ENCODE data around the gene PADI6. TPM values are rescaled to one million over a fixed set of nuclear protein-coding genes. Genes with fewer than 3 reads are reported as not detected.

PADI6 gene
- total and polyA plus RNA-seq, 4 donors, result not detected

GRCh38 chr1:17359031-17359430 is 13.0 kb upstream of the PADI6 start:
- Histone ChIP-seq H3K4me3 (no peak overlapping the region), H3K27me3 (ENCODE audit: control insufficient read depth in 3 of 3, insufficient read depth in 3 of 3, low read length in 2 of 3) (peaks cover 0 to 11% (median 0%) of the 10 kb centered on the region in 3 donors), H3K36me3 (ENCODE audit: control insufficient read depth in 4 of 4, insufficient read depth in 4 of 4, low read length in 4 of 4) (no peaks in the 10 kb centered on the region), H3K27ac (ENCODE audit: low read depth in 1 of 2, low read length in 1 of 2) (no peak overlapping the region), H3K9ac (ENCODE audit: insufficient read depth in 1 of 2, low read length in 2 of 2) (no peak overlapping the region), H3K4me1 (ENCODE audit: control insufficient read depth in 5 of 5, insufficient read depth in 5 of 5, low read length in 5 of 5) (no peaks in the 10 kb centered on the region), H3K9me3 (ENCODE audit: control insufficient read depth in 4 of 4, insufficient read depth in 3 of 4, low read length in 3 of 4) (no peaks in the 10 kb centered on the region)
- ATAC-seq (ENCODE audit: insufficient read depth, low FRiP score) (no peak), DNase-seq (no peak)
- TF ChIP-seq, protein P1, sequence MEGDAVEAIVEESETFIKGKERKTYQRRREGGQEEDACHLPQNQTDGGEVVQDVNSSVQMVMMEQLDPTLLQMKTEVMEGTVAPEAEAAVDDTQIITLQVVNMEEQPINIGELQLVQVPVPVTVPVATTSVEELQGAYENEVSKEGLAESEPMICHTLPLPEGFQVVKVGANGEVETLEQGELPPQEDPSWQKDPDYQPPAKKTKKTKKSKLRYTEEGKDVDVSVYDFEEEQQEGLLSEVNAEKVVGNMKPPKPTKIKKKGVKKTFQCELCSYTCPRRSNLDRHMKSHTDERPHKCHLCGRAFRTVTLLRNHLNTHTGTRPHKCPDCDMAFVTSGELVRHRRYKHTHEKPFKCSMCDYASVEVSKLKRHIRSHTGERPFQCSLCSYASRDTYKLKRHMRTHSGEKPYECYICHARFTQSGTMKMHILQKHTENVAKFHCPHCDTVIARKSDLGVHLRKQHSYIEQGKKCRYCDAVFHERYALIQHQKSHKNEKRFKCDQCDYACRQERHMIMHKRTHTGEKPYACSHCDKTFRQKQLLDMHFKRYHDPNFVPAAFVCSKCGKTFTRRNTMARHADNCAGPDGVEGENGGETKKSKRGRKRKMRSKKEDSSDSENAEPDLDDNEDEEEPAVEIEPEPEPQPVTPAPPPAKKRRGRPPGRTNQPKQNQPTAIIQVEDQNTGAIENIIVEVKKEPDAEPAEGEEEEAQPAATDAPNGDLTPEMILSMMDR (IDR thresholded peaks at IDR 0.05; ENCODE audit: control extremely low read depth, extremely low read depth), result no peak
- 49 to 84% methylated on average over 11 of the region's 11 CpGs for WGBS, 2 donors

DNA sequence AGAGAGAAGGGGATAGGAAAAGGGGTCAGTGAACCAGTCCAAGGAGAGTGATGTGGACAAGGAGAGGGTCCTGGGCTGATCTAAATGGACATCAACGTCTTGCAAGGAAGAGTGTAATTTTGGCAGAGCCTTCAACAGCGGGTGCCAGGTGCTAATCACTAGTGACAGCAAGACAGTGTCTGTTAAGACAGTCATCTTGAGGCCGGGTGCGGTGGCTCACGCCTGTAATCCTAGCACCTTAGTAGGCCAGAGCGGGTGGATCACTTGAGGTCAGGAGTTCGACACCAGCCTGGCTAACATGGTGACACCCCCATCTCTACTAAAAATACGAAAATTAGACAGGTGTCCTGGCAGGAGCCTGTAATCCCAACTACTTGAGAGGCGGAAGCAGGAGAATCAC is 12.2 kb upstream of the PADI6 start:
- H3K4me3 ChIP-seq, result no peak overlapping the region
- H3K4me1 ChIP-seq (ENCODE audit: control insufficient read depth in 5 of 5, insufficient read depth in 5 of 5, low read length in 5 of 5), result no peaks in the 10 kb centered on the region
- ATAC-seq (ENCODE audit: insufficient read depth, low FRiP score) (no peak), DNase-seq (no peak)
- H3K9me3 ChIP-seq (ENCODE audit: control insufficient read depth in 4 of 4, insufficient read depth in 3 of 4, low read length in 3 of 4), result peaks cover 0 to 4% (median 0%) of the 10 kb centered on the region in 4 donors
- H3K27ac ChIP-seq (ENCODE audit: low read depth in 1 of 2, low read length in 1 of 2), result no peak overlapping the region
- peaks cover 0 to 9% (median 0%) of the 10 kb centered on the region in 3 donors for H3K27me3 ChIP-seq (ENCODE audit: control insufficient read depth in 3 of 3, insufficient read depth in 3 of 3, low read length in 2 of 3)
- no peak overlapping the region for H3K9ac ChIP-seq (ENCODE audit: insufficient read depth in 1 of 2, low read length in 2 of 2)
- TF ChIP-seq, protein P1 (IDR thresholded peaks at IDR 0.05; ENCODE audit: control extremely low read depth, extremely low read depth), result no peak
- no peaks in the 10 kb centered on the region for H3K36me3 ChIP-seq (ENCODE audit: control insufficient read depth in 4 of 4, insufficient read depth in 4 of 4, low read length in 4 of 4)
- 85 to 88% methylated on average over 9 of the region's 9 CpGs for WGBS, 2 donors

- Histone ChIP-seq H3K27ac (ENCODE audit: low read depth in 1 of 2, low read length in 1 of 2) (no peak overlapping the region), H3K27me3 (ENCODE audit: control insufficient read depth in 3 of 3, insufficient read depth in 3 of 3, low read length in 2 of 3) (peaks cover 0 to 9% (median 0%) of the 10 kb centered on the region in 3 donors), H3K36me3 (ENCODE audit: control insufficient read depth in 4 of 4, insufficient read depth in 4 of 4, low read length in 4 of 4) (no peaks in the 10 kb centered on the region), H3K4me1 (ENCODE audit: control insufficient read depth in 5 of 5, insufficient read depth in 5 of 5, low read length in 5 of 5) (no peaks in the 10 kb centered on the region), H3K9ac (ENCODE audit: insufficient read depth in 1 of 2, low read length in 2 of 2) (no peak overlapping the region), H3K4me3 (no peak overlapping the region), H3K9me3 (ENCODE audit: control insufficient read depth in 4 of 4, insufficient read depth in 3 of 4, low read length in 3 of 4) (peaks cover 0 to 4% (median 0%) of the 10 kb centered on the region in 4 donors)
- no peak for DNase-seq
- 84 to 90% methylated on average over 11 of the region's 11 CpGs for WGBS, 2 donors
- no peak for ATAC-seq (ENCODE audit: insufficient read depth, low FRiP score)
- TF ChIP-seq, protein P1 (IDR thresholded peaks at IDR 0.05; ENCODE audit: control extremely low read depth, extremely low read depth), result no peak
These were observed 11.6 kb upstream of the PADI6 start for GRCh38 chr1:17360272-17360956.

Measured in lung (tissue), 12 donors.